ENCODE measurements around the gene PKP1. TPM values are rescaled to one million over a fixed set of nuclear protein-coding genes. Genes with fewer than 3 reads are reported as not detected.

The PKP1 gene
- total RNA-seq, 1 donor from 2014 or later, result not detected

- Histone ChIP-seq H3K4me1 (no peaks in the 10 kb centered on the region), H3K27me3 (peaks cover 8% of the 10 kb centered on the region), H3K9me3 (no peaks in the 10 kb centered on the region), H3K36me3 (no peaks in the 10 kb centered on the region), H3K27ac (no peak overlapping the region), H3K4me3 (no peak overlapping the region)
- no peak for TF ChIP-seq CTCF (IDR thresholded peaks at IDR 0.05)
- intact Hi-C loops (cut with DNase I), result no loop called here
- no peak for DNase-seq (ENCODE audit: low spot score in 2 of 2)
Measured at GRCh38 chr1:201285846-201286245, 2.5 kb downstream of the PKP1 start.

- no peak for DNase-seq (ENCODE audit: low spot score in 2 of 2)
- Histone ChIP-seq H3K27ac (no peak overlapping the region), H3K4me3 (no peak overlapping the region), H3K4me1 (no peaks in the 10 kb centered on the region), H3K27me3 (peaks cover 8% of the 10 kb centered on the region), H3K9me3 (no peaks in the 10 kb centered on the region), H3K36me3 (no peaks in the 10 kb centered on the region)
- intact Hi-C loops (cut with DNase I), result no loop called here
- no peak for TF ChIP-seq CTCF (IDR thresholded peaks at IDR 0.05)
Measured at GRCh38 chr1:201286445-201286844, 3.1 kb downstream of the PKP1 start.

- TF ChIP-seq CTCF (IDR thresholded peaks at IDR 0.05), result no peak
- intact Hi-C loops (cut with DNase I), result no loop called here
- DNase-seq (ENCODE audit: low spot score in 2 of 2), result no peak
- no peak overlapping the region for H3K27ac ChIP-seq
- H3K27me3 ChIP-seq, result peaks cover 8% of the 10 kb centered on the region
- no peaks in the 10 kb centered on the region for H3K4me1 ChIP-seq
- H3K36me3 ChIP-seq, result no peaks in the 10 kb centered on the region
- no peaks in the 10 kb centered on the region for H3K9me3 ChIP-seq
- H3K4me3 ChIP-seq, result no peak overlapping the region
Measured at GRCh38 chr1:201288007-201288406, 4.7 kb downstream of the PKP1 start.

- no peak for DNase-seq (ENCODE audit: low spot score in 2 of 2)
- no peak for TF ChIP-seq CTCF (IDR thresholded peaks at IDR 0.05)
Measured at GRCh38 chr1:201288765-201289164, 5.5 kb downstream of the PKP1 start.

GRCh38 chr1:201290551-201290950, 7.2 kb downstream of the PKP1 start:
- TF ChIP-seq CTCF (IDR thresholded peaks at IDR 0.05), result no peak
- intact Hi-C loops (cut with DNase I), result no loop called here
- DNase-seq (ENCODE audit: low spot score in 2 of 2), result no peak
- no peaks in the 10 kb centered on the region for H3K27me3 ChIP-seq
- no peak overlapping the region for H3K4me3 ChIP-seq
- H3K9me3 ChIP-seq, result no peaks in the 10 kb centered on the region
- H3K36me3 ChIP-seq, result no peaks in the 10 kb centered on the region
- H3K27ac ChIP-seq, result no peak overlapping the region
- H3K4me1 ChIP-seq, result no peaks in the 10 kb centered on the region

More at GRCh38 chr1:201288765-201289164, 5.5 kb downstream of the PKP1 start:
- no peaks in the 10 kb centered on the region for H3K36me3 ChIP-seq
- no peak overlapping the region for H3K27ac ChIP-seq
- no peak overlapping the region for H3K4me3 ChIP-seq
- intact Hi-C loops (cut with DNase I), result no loop called here
- H3K27me3 ChIP-seq, result peaks cover 7% of the 10 kb centered on the region
- H3K9me3 ChIP-seq, result no peaks in the 10 kb centered on the region
- no peaks in the 10 kb centered on the region for H3K4me1 ChIP-seq

GRCh38 chr1:201291916-201292315, 8.6 kb downstream of the PKP1 start:
- Histone ChIP-seq H3K4me3 (no peak overlapping the region), H3K27me3 (no peaks in the 10 kb centered on the region), H3K9me3 (no peaks in the 10 kb centered on the region), H3K36me3 (no peaks in the 10 kb centered on the region), H3K4me1 (no peaks in the 10 kb centered on the region), H3K27ac (no peak overlapping the region)
- intact Hi-C loops (cut with DNase I), result no loop called here
- no peak for DNase-seq (ENCODE audit: low spot score in 2 of 2)
- TF ChIP-seq CTCF (IDR thresholded peaks at IDR 0.05), result no peak
